HG03280 (cell line): ENCODE data around the gene BLOC1S3.

Source experiments
- ATAC-seq: cut with Tn5 transposase; IDR thresholded peaks from one replicate; pipeline ENCODE4 v1.9.1; 2021; ENCODE audit warnings: mild to moderate bottlenecking, moderate library complexity; ENCODE audit not compliant: unreplicated experiment

The BLOC1S3 gene

GRCh38 chr19:45160870-45161737 is 17.5 kb upstream of the BLOC1S3 start, which contains the start of gene NKPD1:
NKPD1 (minus strand) TSS chr19:45160982; CDS start chr19:45160150, 832 bp downstream.
- no peak for ATAC-seq

- ATAC-seq = no peak
Measured at GRCh38 chr19:45161738-45162607, 16.6 kb upstream of the BLOC1S3 start.

- ATAC-seq = no peak
Measured at GRCh38 chr19:45162608-45163143, 15.9 kb upstream of the BLOC1S3 start.

GRCh38 chr19:45163156-45163555 is 15.4 kb upstream of the BLOC1S3 start:
- no peak for ATAC-seq

GRCh38 chr19:45163751-45164460 is 14.7 kb upstream of the BLOC1S3 start:
- ATAC-seq = no peak

- ATAC-seq = peak; percentile 80
Measured at GRCh38 chr19:45164577-45165335, 13.8 kb upstream of the BLOC1S3 start.

GRCh38 chr19:45166723-45167252 is 11.8 kb upstream of the BLOC1S3 start:
- ATAC-seq = no peak

- no peak for ATAC-seq
Measured at GRCh38 chr19:45168767-45169351, 9.7 kb upstream of the BLOC1S3 start.

- ATAC-seq = no peak
Measured at GRCh38 chr19:45169602-45170001, 9.0 kb upstream of the BLOC1S3 start.

GRCh38 chr19:45170146-45171106 is 8.2 kb upstream of the BLOC1S3 start:
- ATAC-seq = no peak

- ATAC-seq = no peak
Measured at GRCh38 chr19:45171211-45171623, 7.4 kb upstream of the BLOC1S3 start.

- no peak for ATAC-seq
Measured at GRCh38 chr19:45172173-45172572, 6.4 kb upstream of the BLOC1S3 start.

GRCh38 chr19:45172611-45173208 is 5.9 kb upstream of the BLOC1S3 start:
- ATAC-seq = no peak

- no peak for ATAC-seq
Measured at GRCh38 chr19:45173816-45174215, 4.8 kb upstream of the BLOC1S3 start.

- no peak for ATAC-seq
Measured at GRCh38 chr19:45175515-45176345, 2.9 kb upstream of the BLOC1S3 start.

- ATAC-seq = peak; percentile 0
Measured at GRCh38 chr19:45177817-45178261, 745 bp upstream of the BLOC1S3 start, which contains the start of gene TRAPPC6A. TRAPPC6A (minus strand) TSS chr19:45178237; CDS start chr19:45178218, 19 bp downstream.
